SU-DHL-6 (cell line): Measurements from ENCODE around the gene EDNRA.

Experiments used
- CTCF ChIP-seq: fragments of 200-600 bp; sonication (generic); IDR thresholded peaks from one replicate; pipeline ENCODE4 v1.5.1; 2017; ENCODE audit warnings: antibody characterized with exemption, mild to moderate bottlenecking, low read length, moderate library complexity; ENCODE audit not compliant: insufficient read depth, poor library complexity, severe bottlenecking
- EZH2phosphoT487 ChIP-seq: fragments of 200-600 bp; sonication (generic), shearing (Covaris generic); conservative IDR thresholded peaks from 2 replicates; pipeline ENCODE4 v1.6.1; 2018; ENCODE audit warnings: mild to moderate bottlenecking, antibody characterized with exemption, low read length, moderate library complexity, mixed read lengths

GRCh38 chr4:147533331-147533730 lies 52.4 kb downstream of the EDNRA start:
- TF ChIP-seq CTCF, result no peak
- TF ChIP-seq EZH2phosphoT487, result no peak
